ENCODE results near the gene SLC25A4.

SLC25A4 gene

DNA sequence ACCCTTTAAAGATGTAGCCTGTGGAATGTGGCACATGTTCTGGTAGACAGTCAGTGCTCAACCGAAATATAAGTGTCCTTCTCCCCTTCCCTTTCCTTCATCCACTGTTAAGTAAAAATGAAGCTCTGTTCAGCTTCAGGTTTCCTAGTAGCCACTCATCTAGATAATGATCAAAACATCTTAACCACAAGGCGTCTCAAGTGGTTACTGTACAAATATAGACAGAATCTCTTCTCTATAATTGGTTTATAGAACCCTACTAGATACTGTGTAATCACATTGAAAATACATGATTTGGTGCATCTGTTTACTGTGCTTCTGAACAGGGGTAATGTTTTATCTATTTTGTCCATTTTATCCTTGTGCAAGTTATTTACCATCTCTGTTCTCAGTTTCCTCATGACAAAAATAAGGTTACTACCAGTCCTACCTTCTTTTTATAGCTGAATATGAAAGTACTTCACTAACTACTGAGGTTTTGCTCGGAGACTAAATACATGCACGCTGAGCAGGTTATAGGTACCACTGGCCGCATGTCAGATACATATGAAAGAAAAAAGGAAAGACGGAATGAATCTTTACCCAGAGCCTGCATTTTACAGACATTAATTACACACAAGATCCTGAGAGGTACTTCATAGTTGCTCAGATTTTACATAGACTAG lies 20.3 kb upstream of the SLC25A4 start:
- H3K27ac ChIP-seq, result no peak overlapping the region
- TF ChIP-seq ZFX (IDR thresholded peaks at IDR 0.05), result no peak
- TF ChIP-seq, protein P1, sequence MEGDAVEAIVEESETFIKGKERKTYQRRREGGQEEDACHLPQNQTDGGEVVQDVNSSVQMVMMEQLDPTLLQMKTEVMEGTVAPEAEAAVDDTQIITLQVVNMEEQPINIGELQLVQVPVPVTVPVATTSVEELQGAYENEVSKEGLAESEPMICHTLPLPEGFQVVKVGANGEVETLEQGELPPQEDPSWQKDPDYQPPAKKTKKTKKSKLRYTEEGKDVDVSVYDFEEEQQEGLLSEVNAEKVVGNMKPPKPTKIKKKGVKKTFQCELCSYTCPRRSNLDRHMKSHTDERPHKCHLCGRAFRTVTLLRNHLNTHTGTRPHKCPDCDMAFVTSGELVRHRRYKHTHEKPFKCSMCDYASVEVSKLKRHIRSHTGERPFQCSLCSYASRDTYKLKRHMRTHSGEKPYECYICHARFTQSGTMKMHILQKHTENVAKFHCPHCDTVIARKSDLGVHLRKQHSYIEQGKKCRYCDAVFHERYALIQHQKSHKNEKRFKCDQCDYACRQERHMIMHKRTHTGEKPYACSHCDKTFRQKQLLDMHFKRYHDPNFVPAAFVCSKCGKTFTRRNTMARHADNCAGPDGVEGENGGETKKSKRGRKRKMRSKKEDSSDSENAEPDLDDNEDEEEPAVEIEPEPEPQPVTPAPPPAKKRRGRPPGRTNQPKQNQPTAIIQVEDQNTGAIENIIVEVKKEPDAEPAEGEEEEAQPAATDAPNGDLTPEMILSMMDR (conservative IDR thresholded peaks at IDR 0.05), result no peak

DNA sequence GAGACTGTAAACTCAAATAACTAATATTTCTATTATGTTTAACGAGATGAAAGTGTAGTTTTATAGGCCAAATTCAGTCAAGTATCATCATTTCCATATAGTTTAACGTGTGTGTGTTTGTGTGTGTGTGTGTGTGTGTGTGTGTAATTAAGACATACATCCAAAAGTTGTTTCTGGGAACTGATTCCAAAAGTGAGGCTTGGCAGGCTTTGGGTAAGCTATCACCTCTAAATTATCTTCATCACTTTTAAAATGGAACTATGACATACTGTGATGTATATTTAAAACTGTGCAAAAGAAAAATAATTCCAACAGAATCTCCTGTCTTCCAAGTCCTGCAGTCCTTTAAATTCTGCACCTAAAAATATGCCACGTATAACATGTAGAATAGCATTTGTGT lies 19.1 kb upstream of the SLC25A4 start:
- TF ChIP-seq, protein P1 (conservative IDR thresholded peaks at IDR 0.05), result no peak
- TF ChIP-seq ZFX (IDR thresholded peaks at IDR 0.05), result no peak
- H3K27ac ChIP-seq, result no peak overlapping the region

DNA sequence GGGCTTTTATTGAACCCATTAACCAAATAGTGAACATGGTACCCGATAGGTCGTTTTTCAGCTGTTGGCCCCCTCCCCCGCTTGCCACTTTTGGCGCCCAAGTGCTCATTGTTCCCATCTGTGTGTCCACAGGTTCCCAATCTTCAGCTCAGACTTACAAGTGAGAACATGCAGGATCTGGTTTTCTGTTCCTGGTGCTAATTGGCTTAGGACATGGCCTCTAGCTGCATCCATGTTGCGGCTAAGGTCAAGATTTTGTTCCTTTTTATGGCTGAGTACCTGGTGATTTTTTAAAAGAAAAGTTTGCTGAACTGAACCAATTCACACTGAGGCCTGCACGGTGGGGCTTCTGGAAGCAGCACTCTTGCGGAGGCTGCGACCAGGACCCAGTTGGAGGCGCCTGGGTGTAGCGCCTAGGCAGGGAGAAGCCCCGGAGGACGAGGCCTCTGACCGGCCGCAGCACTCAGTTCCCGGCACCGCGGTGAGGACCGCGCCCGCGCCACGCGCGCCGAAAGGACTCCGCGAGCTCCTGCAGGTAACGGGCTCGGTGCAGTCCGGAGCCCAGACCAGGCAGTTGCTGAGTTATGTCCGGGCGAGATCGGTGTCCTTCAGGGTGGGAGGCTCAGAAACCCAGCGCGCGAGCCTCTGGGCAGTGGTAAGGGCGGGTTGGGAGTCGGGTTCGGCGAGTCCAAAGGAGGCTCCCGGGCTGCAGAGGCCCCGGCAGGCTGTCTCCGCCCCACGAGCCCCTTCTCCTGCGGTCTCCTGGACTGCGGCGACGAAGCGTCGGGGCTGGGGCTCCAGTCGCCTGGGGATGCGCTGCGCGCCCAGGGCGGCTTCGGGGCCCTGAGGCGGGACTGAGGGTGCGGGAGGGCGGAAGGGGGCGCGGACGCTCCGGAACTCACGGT lies 15.8 kb upstream of the SLC25A4 start:
- TF ChIP-seq, protein P1 (conservative IDR thresholded peaks at IDR 0.05), result no peak
- no peak for TF ChIP-seq ZFX (IDR thresholded peaks at IDR 0.05)
- no peak overlapping the region for H3K27ac ChIP-seq

DNA sequence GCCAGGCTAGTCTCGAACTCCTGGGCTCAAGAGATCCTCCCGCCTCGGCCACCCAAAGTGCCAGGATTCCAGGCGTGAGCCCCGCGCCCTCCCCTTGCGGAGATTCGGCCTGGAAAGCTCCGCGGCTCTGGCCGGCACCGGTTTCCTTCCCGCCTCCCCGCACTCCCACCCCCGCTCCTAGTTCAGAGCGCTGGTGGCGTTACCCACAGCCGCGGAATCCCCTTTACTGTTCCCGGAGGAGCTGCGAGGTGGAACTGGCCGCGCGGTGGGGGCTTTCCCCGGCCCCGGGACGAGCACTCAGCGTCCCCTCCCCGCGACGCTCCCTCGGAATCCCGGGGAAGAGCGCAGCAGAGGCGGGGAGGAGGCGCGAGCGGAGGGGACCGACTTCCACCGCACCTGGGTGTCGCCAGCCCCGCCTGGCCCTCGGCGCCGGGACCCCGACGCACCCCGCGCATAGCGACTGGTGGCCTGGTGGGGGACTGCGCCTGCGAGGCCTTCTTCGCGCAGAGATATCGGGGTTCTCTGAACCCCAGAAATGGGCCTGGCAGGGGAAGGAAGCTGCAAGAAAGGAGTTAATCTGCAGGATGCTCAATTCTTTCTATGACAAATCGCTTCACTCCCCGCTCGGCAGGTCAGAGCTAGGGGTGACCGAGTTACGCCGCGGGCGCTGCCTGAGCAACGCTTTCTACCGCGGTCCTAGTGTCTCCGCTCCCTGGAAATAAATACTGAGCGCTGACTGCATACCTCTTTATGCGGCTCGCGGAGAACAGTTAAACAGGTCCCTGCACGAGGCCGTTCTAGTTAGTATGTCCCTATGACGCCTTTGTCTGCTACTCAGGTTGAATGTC lies 14.6 kb upstream of the SLC25A4 start:
- TF ChIP-seq, protein P1 (conservative IDR thresholded peaks at IDR 0.05), result no peak
- no peak for TF ChIP-seq ZFX (IDR thresholded peaks at IDR 0.05)
- H3K27ac ChIP-seq, result no peak overlapping the region

DNA sequence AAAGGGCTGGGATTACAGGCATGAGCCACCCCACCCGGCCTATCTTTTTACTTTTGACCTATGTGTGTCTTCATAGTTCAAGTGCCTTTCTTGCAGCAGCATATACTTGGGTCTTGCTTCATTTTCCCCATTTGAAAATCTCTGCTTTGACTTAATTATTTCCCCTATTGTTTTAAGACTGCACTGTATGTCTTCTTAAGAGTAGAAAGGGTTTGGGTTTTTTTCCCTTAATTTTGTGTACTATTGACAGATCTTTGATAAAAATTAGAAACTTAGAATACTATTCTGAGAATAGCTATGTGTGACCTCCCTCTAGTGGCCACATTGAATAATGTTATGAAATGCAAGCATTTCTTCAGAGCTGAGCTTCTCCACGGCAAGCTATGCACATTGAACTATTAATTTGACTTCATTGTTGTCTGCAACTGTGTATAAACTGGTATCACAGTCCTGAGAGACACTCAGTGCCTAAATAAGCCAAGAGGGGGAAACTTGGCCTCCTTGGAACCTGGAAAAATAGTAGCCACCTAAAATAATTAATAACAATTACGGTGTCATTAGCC lies 8.7 kb upstream of the SLC25A4 start:
- no peak for TF ChIP-seq ZFX (IDR thresholded peaks at IDR 0.05)
- TF ChIP-seq, protein P1 (conservative IDR thresholded peaks at IDR 0.05), result peak; percentile 81
- no peak overlapping the region for H3K27ac ChIP-seq

DNA sequence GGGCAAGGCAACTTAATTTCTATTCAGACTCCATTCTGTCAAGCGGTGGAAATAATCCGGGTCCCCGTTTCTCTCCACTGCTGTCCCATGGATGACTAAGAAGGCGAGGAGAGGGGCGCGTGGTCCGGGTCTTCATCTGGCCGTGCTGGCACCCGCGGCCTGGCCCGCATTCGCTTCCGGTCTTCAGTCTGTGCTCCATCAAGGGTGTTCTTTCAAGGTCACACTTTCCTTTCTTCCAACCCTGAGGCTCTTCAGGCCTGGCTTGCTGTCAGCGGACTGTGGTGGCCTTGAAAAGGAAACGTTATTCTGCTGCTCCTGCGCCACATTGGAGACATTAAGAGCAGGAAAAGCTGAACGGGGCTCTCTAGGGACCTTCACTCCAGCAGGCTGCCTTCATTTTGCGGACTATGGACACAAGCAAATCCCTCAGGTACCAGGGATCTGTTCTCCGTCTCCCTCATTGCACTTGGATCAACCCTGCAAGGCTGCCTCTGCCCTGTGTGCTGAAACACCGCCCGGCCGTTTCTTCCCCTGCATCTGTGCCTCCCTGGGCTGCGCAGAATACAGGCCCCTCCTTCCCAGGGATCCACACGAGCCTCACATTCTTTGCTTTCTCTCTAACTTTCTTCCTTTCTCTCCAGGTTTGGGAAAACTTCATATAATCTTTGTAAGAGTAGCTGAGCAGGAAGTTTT lies 5.7 kb upstream of the SLC25A4 start:
- H3K27ac ChIP-seq, result no peak overlapping the region
- no peak for TF ChIP-seq ZFX (IDR thresholded peaks at IDR 0.05)
- TF ChIP-seq, protein P1 (conservative IDR thresholded peaks at IDR 0.05), result no peak

Data from C4-2B (cell line).